ENCODE results near the gene RAPGEF4. TPM values are rescaled to one million over a fixed set of nuclear protein-coding genes. Genes with fewer than 3 reads are reported as not detected.

RAPGEF4 gene
- total and polyA plus RNA-seq, 2 of the 4 experiments (the other 2 are of a cell fraction) = 1.7 to 3.2 TPM

DNA sequence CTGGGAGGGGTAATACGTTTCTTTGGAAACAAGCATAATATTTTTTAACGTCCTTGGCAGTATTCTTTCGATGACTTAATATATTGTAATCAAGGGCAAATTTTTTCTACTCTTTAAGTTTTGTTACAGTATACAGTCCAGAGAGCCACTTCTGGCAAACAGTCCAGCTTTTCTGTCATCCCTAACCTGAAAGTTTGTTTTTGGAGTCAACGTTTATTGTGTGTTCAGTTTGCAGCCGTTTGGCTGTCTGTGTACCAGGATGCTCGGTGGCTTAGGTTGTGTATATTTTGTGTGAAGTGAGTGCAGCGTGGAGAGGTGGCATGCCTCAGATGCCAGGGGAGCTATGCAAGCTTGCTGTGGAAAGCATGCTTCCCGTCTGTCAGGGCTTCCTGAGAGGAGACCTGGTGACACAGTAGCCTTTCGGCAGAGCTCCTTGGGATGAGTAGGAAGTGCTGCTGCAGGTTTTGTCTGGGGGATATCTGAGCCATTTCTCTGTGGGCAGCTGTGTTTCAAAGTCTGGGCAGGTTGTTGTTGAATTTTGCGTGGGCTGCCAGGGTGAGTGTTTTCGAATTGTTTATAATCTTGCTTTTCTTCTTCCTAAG lies 354.7 kb downstream of the RAPGEF4 start:
- H4K91ac ChIP-seq (ENCODE audit: insufficient read depth, low read depth, low read length) = peak overlapping the region; percentile 7
- H3K23ac ChIP-seq (ENCODE audit: low read depth, low read length) = peak overlapping the region; percentile 5; the same call in 1 of the 2 replicates
- no TSS peak for BruUV-seq (replicated peaks)
- H4K5ac ChIP-seq (ENCODE audit: low read depth, low read length) = no peak overlapping the region; the same call in 1 of the 2 replicates
- no peaks in the 10 kb centered on the region for H3K9me3 ChIP-seq (ENCODE audit: control insufficient read depth, insufficient read depth, low read length)
- no peaks in the 10 kb centered on the region for H3K27me3 ChIP-seq (ENCODE audit: control insufficient read depth, insufficient read depth, low read length)
- H3K4ac ChIP-seq (ENCODE audit: low read depth, low read length) = peak overlapping the region; percentile 10
- H3K27ac ChIP-seq (ENCODE audit: insufficient read depth, low read length) = peak overlapping the region; percentile 23
- DNase-seq (peak; percentile 76), ATAC-seq (ENCODE audit: low read depth) (peak; percentile 67)
- H3K4me1 ChIP-seq (ENCODE audit: control insufficient read depth, insufficient read depth, low read length) = peaks cover 25% of the 10 kb centered on the region
- H2BK5ac ChIP-seq (ENCODE audit: low read depth, low read length, poor library complexity, severe bottlenecking) = peak overlapping the region; percentile 17
- POLR2A ChIA-PET (ENCODE audit: unreplicated experiment) = interaction anchor here (0.7 kb wide), 1 partner anchor 62 kb away, joined by 3 read pairs; no protein-coding TSS in a partner anchor
- H3K14ac ChIP-seq (replicated peaks; ENCODE audit: low read depth, low read length) = no peak overlapping the region
- intact Hi-C loops (cut with micrococcal nuclease) (no loop called here), dilution Hi-C loops (cut with HindIII; ENCODE audit: low sequenced_read_pairs, unreplicated experiment) (no loop called here), in situ Hi-C loops (cut with MboI; ENCODE audit: low sequenced_read_pairs) (no loop called here)
- H4K20me1 ChIP-seq (ENCODE audit: insufficient read depth, low read length) = no peaks in the 10 kb centered on the region
- H2BK15ac ChIP-seq (ENCODE audit: low read depth, low read length) = peak overlapping the region; percentile 1; the same call in 1 of the 3 replicates
- peaks cover 8% of the 10 kb centered on the region for H3K36me3 ChIP-seq (ENCODE audit: control insufficient read depth, insufficient read depth, low read length)
- H3K56ac ChIP-seq (ENCODE audit: extremely low read depth, insufficient read depth, low read length) = no peak overlapping the region
- peaks cover 17 to 54% of the 10 kb centered on the region in 2 experiments for H3K79me1 ChIP-seq (ENCODE audit: low read depth in 1 of 2, low read length in 2 of 2)
- no peak overlapping the region for H2AK9ac ChIP-seq (replicated peaks; ENCODE audit: low read depth, low read length, poor library complexity)
- H2BK20ac ChIP-seq (ENCODE audit: low read depth, low read length) = peak overlapping the region; percentile 28; the same call in 1 of the 2 replicates
- no peak overlapping the region for H3K4me3 ChIP-seq (ENCODE audit: insufficient read depth, low read depth, low read length)
- WGBS, 2 experiments (ENCODE audit: extremely low coverage in 2 of 2, insufficient read length in 1 of 2) = no CpG with 5 or more reads among the region's 11 CpGs
- peak overlapping the region; percentile 53 for H3K4me2 ChIP-seq (ENCODE audit: low read depth, low read length)
- H4K8ac ChIP-seq (ENCODE audit: low read depth in 2 of 2, low read length in 2 of 2) = peak overlapping the region in 1 of 2 experiments; percentile 43; a peak in 2 of 4 replicates
- H2BK120ac ChIP-seq (ENCODE audit: low read depth, low read length) = peak overlapping the region; percentile 26
- no peak overlapping the region for H2AK5ac ChIP-seq (ENCODE audit: low read depth, low read length)
- peak overlapping the region; percentile 13 for H3K18ac ChIP-seq (ENCODE audit: low read depth, low read length)
- CTCF ChIA-PET = interaction anchor here (0.6 to 2.1 kb wide), 6 partner anchors 10 to 120 kb away, joined by 3 to 9 read pairs (median 3); no protein-coding TSS in a partner anchor
- H3K9ac ChIP-seq (ENCODE audit: low read depth, low read length) = peak overlapping the region; percentile 0; the same call in 1 of the 2 replicates
- H3K9me1 ChIP-seq (ENCODE audit: insufficient read depth, low read length) = peaks cover 2% of the 10 kb centered on the region; the same call in 1 of the 2 replicates
- H2AFZ ChIP-seq (replicated peaks; ENCODE audit: low read length, poor library complexity) = peak overlapping the region; percentile 4
- TF ChIP-seq CEBPB (IDR thresholded peaks at IDR 0.05; ENCODE audit: low read depth, low read length) (peak; percentile 21; the same call in 1 of the 2 replicates), MAZ (IDR thresholded peaks at IDR 0.05; ENCODE audit: borderline replicate concordance, low read depth, low read length) (no peak; the same call in 1 of the 2 replicates), RCOR1 (IDR thresholded peaks at IDR 0.05; ENCODE audit: insufficient replicate concordance, low read length) (peak; percentile 46), FOS (IDR thresholded peaks at IDR 0.05; ENCODE audit: low read depth, low read length) (no peak), POLR2A (IDR thresholded peaks at IDR 0.05; ENCODE audit: low read depth, low read length) (peak; percentile 35; the same call in 1 of the 2 replicates), NFE2L2 (IDR thresholded peaks at IDR 0.05; ENCODE audit: low read depth, low read length) (no peak), RFX5 (IDR thresholded peaks at IDR 0.05; ENCODE audit: low read depth, low read length) (no peak), SMC3 (IDR thresholded peaks at IDR 0.05; ENCODE audit: low read depth, low read length) (no peak), MAFK (IDR thresholded peaks at IDR 0.05; ENCODE audit: low read depth, low read length) (no peak), MXI1 (IDR thresholded peaks at IDR 0.05; ENCODE audit: borderline replicate concordance, low read depth, low read length) (peak; percentile 92), RAD21 (IDR thresholded peaks at IDR 0.05; ENCODE audit: low read length) (no peak), BHLHE40 (IDR thresholded peaks at IDR 0.05; ENCODE audit: low read depth, low read length) (no peak), CHD1 (IDR thresholded peaks at IDR 0.05; ENCODE audit: low read depth, low read length) (no peak)
- TF ChIP-seq, protein P1, sequence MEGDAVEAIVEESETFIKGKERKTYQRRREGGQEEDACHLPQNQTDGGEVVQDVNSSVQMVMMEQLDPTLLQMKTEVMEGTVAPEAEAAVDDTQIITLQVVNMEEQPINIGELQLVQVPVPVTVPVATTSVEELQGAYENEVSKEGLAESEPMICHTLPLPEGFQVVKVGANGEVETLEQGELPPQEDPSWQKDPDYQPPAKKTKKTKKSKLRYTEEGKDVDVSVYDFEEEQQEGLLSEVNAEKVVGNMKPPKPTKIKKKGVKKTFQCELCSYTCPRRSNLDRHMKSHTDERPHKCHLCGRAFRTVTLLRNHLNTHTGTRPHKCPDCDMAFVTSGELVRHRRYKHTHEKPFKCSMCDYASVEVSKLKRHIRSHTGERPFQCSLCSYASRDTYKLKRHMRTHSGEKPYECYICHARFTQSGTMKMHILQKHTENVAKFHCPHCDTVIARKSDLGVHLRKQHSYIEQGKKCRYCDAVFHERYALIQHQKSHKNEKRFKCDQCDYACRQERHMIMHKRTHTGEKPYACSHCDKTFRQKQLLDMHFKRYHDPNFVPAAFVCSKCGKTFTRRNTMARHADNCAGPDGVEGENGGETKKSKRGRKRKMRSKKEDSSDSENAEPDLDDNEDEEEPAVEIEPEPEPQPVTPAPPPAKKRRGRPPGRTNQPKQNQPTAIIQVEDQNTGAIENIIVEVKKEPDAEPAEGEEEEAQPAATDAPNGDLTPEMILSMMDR (conservative IDR thresholded peaks at IDR 0.05; ENCODE audit: low read depth, low read length) = no peak
- TF ChIP-seq, protein P2, sequence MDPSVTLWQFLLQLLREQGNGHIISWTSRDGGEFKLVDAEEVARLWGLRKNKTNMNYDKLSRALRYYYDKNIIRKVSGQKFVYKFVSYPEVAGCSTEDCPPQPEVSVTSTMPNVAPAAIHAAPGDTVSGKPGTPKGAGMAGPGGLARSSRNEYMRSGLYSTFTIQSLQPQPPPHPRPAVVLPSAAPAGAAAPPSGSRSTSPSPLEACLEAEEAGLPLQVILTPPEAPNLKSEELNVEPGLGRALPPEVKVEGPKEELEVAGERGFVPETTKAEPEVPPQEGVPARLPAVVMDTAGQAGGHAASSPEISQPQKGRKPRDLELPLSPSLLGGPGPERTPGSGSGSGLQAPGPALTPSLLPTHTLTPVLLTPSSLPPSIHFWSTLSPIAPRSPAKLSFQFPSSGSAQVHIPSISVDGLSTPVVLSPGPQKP (IDR thresholded peaks at IDR 0.05; ENCODE audit: borderline replicate concordance, low read depth, low read length) = no peak

Measured in IMR-90 (cell line).